HG03135 (cell line): Measurements from ENCODE around the gene WWP2.

ENCODE experiments used
- ATAC-seq: cut with Tn5 transposase; IDR thresholded peaks from one replicate; pipeline ENCODE4 v1.9.1; 2021; ENCODE audit warnings: mild to moderate bottlenecking, moderate library complexity; ENCODE audit not compliant: unreplicated experiment

WWP2 gene

DNA sequence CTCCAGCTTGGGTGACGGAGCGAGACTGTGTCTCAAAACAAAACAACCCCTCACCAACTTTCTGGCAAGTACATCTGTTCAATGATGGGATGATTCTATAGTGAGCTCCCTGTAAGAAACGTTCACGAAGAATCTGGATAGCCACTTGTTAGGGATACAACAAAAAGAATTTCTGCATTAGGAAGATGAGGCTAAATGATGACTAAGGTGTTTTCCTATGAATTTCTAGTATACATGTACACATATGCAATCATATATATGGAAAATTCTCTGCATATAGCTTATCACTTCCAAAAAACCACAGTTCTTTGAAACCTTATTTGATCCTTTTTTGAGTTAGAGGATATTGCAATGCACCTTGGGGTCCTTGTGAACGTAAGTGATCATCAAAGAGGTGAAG is 124.6 kb downstream of the WWP2 start:
- no peak for ATAC-seq

DNA sequence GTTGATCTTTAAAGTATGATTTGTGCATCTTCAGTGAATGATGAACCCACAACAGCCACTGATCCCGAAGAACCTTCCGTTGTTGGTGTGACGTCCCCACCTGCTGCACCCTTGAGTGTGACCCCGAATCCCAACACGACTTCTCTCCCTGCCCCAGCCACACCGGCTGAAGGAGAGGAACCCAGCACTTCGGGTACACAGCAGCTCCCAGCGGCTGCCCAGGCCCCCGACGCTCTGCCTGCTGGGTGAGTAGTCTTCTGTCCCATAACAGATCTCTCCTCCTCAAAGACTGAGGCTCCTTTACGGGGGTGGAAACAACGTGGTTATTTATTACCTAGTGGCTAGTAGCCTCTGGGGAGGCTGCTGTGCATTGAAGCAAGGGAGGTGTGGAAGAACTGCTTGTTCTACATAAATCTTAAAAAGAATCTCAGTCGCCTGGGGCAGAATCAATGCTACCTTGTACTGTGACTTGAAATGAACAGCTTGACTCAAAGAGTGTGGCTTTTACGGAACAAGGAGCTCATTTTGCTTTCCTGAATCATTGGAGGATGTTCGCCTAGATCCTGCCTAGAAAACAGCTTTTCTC is 126.0 kb downstream of the WWP2 start:
- ATAC-seq: no peak

DNA sequence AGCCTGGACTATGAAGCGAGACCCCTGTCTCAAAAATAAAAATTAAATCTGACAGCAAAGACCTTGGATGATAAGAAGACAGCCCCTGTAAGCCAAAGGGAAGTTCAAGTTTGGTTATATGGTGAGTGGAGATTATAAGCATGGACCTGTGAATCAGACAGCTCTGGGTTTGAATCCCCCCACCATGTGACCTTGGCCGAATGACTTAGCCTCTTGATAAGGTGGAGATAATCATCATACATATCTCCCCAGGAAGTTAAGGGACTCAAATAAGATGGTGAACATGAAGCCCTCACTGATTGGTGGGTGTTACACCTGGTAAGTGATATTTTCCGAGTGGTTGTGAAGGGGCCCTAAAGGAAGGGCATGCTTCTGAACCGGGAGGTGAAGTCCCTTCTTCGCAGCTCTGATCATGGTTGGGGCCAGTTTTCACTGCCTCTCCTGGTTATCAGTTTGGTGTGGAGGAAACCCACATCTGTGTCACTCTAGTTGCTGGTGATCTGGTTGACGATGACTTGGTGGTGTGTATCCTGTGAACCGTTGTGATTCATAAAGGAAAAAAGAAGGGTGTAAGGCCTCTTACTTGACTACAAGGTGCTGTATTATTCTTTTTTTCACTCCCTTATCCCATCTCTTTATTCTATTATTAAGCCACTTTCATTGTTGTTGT is 127.3 kb downstream of the WWP2 start:
- ATAC-seq: no peak

DNA sequence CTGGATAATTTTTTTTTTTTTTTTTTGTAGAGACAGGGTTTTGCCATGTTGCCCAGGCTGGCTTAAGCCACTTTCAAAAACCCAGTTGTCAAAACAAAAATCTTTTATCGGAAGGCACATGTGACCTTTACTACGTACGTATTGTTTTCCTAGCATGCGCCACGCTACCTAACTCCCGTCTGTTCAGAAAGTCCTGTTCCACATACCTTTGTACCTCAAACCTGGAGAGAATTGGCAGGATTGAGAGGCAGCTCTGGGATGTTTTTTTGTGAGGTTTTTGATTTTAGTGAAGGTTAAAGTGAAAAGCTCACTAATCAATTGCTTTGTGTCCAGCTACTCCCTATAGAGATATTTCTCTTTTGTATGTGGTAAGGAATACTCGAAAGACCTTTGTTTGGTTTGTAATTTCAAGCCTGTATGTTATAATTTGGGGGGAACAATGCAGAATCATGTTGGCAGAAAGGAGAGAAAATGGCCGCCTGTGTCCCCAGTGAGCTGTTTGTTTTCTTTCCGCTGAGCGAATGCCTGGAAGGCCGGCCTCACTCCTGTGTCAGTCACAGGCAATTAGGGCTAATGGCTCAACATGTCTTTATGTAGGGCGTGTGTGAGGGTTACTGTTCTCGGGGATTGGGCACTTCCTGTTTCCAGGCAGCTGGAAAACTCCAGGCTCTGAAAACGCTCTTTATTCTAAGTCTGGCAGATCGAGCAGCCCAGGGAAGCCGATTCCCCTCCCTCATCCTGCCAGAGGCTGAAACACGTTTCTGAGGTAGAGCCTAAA is 128.2 kb downstream of the WWP2 start:
- ATAC-seq: no peak

DNA sequence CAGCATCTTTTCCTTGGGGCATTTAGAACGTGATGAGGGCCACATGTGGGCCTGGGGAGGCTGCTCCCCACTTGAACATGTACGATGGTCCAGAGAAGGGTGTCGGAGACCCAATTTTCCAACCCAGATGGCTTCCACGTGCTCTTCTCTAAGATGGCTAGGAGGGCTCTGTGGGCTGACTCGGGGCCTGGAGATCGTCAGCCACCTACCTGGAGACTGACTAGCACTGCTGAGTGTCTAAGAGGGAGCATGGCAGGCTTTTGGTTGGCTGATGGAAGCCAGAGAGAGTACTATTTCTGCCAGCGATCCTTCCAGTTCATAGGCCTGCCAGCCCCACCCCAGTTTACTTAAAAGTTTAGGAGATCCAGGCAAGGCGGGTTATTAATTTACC is 128.8 kb downstream of the WWP2 start:
- no peak for ATAC-seq

DNA sequence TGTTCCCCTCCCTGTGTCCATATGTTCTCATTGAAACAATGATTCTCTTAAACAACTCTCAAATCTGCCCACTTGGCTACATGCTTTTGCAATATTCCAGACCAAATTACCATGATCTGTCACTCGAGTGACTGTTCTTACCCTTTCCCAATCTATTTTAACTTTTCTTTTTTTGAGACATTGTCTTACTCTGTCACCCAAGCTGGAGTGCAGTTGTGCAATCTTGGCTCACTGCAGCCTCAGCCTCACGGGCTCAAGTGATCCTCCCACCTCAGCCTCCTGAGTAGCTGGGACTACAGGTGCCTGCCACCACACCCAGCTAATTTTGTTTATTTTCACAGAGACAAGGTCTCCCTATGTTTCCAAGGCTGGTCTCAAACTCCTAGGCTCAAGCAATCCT is 130.2 kb downstream of the WWP2 start:
- no peak for ATAC-seq

DNA sequence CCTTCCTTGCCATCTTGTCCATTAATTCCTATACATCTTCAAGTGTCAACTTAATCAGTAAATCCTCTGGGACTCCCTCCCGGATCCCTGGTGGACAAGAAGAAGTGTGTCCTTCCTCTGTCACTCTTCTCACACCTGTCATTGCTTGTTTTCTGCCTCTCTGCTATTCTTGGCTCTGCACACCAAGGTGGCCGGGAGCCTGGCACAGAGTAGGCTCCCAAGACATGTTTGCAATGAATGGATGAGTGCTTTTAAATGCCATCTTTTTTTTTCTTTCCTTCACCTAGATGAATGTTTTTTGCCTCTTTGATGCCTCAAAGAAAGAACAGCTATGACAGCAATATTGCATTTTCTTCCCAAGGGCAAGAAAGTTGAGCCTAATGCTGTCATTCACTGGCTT is 131.0 kb downstream of the WWP2 start:
- no peak for ATAC-seq

DNA sequence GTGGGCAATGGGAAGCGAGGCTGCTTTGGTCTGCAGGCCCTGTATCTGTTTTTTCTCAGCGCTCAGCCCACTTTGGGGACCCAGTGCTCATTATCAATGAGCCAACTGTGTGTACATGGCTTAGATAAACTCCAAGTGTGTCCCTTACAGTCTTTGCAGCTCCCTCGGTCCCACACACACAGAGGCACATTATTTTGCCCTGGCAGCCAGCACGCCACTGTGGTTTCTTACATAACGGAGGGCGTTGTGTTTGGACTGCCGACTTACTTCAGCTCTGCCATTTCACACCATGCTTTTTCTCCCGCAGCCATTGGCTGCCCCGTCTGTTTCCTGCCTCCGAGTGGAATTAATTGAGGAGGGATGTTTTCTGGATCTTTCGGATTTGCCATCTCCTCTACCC is 132.5 kb downstream of the WWP2 start:
- no peak for ATAC-seq

DNA sequence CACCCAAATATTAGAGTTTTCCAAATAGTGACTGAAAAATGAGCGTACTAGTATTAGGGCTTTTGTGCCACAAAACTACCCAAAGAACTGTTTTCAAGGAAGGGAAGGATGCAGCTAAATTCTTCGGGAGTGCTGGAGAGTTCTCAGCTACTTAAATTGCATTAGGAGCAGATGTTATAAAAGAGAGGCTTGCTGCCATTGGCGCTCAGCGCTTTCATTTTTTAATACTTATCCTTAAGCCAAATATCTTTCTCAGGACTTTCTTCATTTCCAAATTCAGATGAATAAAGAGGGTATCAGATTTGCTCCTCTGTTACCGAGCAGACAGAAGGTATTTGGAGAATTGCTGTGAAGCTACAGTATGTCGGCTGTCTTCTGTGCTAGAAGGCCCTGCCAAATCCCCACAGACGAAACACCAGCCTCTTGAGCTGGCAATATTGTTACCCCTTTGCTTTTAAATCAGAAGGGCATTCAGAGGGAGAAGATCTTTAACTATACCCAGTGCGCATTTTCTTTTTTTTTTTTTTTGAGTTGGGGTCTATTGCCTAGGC is 141.8 kb downstream of the WWP2 start:
- no peak for ATAC-seq

DNA sequence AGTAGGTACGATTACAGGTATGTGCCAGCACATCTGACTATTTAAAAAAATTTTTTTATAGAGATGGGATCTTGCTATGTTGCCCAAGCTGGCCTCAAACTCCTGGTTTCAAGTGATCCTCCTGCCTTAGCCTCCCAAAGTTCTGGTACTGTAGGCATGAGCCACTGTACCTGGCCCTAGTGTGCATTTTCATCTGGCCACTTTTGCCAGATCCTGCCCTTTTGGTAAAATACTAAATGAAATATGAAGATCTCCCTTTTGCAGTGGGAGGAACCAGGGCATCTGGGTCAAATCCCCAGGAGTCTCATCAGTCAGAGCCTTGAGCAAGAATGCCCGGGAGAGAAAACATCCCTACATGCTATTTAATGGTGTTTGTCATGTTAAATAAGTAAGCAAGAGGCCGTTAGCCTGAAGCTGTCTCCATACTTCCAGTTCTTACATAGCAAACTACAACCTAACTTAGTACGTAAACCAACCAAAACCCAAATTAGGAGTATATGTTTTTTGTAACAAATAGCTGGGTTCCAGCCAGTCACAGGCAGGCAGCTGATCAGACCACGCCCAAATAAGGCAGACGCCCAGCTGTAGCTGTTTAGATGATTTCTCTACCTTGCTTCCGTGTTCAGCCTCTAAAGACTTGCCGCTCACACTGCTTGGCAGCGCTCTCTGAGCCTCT is 142.5 kb downstream of the WWP2 start:
- no peak for ATAC-seq

DNA sequence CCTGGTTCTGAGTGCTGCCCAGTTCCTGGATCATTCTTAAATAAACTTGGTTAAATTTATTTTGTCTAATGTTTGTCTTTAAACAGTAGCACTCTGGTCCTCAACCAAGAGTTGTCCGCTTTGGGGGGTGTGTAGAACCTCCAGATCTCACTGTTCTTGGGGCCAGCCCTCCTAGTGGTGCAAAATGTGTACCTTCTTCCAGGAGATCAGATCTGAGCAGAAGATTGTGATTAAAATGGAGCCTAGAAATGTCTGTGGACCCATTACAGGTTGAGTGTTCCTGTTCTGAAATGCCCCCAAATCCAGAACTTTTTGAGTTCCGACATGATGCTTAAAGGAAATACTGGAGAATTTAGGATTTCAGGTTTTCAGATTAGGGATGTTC is 143.0 kb downstream of the WWP2 start:
- ATAC-seq: no peak

DNA sequence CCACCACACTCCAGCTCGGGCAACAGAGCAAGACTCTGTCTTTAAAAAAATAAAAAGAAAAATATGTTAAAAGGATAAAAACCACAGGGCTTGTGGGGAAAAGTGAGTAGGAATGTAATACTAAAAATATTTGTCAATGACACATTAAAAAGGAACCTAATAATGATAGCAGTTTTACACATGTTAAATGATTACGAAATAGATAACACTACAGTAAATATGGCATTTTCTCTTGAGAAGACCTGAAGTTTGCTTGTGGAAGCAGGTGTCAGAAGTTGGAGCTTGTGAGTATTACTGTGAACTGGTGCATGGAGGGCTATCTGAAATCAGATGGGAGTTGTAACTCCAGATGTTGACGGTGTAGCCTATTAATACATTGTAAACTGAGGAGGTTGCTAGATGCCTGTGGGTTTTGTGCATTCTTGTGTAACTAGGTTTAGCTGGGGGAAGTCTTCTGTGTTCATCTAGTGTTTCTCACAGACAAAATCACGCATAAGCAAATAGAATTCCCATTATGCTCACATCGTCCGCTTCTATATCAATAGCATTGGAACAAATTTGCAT is 144.8 kb downstream of the WWP2 start:
- no peak for ATAC-seq

DNA sequence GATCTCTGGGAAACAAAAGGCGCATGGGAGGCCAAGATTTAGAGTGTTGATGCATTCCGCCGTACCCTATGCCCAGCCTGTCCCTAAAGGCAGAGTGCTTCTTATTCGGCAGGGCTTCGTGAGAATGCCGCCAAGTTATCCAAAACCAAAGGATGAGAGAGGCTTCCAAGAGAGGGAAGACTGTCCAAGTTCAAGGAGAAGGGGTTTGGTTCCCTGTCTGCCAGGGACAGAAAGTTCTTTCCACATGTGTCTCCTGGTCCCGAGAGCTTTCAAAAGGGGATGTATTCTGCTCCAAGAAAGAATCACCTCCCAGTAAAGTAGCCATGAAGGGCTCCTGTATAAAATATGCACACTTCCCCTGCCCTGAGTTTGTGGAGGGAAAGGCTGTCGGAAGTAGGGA is 146.9 kb downstream of the WWP2 start:
- no peak for ATAC-seq

DNA sequence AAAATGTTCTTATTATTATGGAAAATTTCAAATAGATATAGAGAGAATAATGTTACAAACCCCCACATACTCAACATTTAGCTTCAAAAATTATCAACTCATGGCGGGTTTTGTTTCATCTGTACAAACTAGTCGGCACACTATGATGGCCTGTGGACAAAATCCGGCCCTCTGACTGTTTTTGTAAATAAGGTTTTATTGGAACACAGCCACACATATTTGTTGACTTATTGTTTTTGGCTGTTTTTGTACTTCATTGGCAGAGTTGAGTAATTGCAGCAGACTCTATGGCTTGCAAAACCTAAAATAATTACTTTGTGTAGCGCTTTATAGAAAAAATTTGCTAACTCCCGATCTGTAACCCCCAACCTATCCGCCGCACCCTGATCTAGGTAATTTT is 147.6 kb downstream of the WWP2 start:
- ATAC-seq: no peak

DNA sequence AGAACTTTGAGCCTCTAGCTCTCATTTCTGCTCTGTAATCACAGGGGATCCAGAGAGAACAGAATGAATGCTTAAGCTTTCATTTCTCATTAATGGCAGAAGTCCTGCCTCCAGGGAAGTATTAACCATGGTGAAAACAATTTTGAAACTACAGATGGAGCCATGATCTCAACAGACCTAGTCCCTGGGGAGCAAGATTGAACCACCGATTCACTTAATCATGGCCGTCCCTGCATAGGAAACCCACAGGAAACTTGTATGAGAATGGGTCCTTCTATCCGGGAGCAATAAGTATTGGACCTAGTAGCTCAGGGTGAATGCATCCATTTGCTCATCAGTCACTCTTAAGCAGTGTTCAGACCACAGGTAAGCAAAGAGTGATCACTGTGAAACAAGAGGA is 148.8 kb downstream of the WWP2 start:
- ATAC-seq: no peak

DNA sequence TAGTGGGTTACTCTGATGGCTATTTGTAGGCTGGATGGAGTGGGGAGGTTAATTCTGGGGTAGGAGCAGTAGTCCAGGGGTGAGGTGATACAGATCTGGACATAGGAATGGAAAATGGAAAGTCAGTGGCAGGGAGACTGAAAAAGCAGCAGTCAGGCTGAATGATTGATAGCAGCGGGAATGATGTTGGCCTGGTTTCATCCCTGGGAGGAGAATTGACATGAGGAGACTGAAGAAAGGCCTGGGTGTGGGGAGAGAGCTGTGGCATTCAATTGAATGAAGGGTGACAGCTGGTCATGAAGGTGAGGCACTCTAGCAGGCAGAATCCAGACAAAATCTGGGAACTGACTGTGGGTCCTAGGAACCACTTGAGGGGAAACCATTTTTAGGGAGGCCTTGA is 154.3 kb downstream of the WWP2 start:
- ATAC-seq: no peak

DNA sequence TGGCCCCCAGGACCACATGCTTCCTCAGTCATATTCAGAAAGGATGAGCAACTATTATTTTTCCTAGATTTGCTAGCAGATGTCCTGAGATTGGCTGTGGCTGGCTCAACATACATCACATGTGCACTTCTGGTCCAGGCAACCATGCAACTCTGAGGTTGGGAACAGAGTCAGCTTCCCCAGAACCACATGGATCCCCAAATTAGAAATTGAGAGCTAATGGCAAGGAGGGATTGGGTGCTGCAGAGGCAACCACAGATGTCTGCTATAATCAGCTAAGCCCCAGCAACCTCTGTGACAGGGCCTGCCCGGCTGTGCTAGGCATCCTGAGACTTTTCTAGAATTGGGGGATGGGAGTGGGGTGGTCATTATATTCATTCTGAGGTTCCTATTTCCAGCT is 155.2 kb downstream of the WWP2 start:
- no peak for ATAC-seq

DNA sequence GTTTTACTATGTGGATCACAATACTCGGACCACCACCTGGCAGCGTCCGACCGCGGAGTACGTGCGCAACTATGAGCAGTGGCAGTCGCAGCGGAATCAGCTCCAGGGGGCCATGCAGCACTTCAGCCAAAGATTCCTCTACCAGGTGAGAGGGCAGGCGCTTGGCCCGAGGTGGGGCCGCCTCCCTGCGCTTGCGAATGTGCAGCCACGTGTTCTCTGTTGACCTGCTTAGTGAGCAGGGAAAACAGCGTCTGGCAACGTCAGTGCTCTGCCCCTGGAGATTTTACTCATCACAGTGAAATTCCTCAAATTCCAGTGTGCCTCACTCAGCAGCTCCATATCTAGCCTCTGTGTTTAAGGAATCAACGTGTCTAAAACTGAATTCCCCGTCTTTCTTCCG is 155.6 kb downstream of the WWP2 start:
- ATAC-seq: no peak

DNA sequence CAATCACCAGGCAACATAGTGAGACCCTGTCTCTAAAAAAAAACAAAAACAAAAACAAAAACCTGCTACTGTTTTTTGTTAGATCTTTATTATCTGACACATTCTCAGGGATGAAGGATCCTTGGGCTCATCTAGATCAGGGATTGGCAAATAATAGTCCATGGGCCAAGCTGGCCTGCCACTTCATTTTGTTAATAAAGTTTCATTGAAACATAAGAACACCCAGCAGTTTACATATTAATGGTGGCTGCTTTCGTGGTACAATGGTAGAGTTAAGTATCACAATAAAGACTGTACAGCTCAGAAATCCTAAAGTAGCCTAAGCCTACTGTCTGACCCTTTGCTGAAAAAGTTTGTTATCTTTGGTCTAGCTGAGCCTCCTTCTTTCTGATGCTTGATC is 156.1 kb downstream of the WWP2 start:
- ATAC-seq: no peak

DNA sequence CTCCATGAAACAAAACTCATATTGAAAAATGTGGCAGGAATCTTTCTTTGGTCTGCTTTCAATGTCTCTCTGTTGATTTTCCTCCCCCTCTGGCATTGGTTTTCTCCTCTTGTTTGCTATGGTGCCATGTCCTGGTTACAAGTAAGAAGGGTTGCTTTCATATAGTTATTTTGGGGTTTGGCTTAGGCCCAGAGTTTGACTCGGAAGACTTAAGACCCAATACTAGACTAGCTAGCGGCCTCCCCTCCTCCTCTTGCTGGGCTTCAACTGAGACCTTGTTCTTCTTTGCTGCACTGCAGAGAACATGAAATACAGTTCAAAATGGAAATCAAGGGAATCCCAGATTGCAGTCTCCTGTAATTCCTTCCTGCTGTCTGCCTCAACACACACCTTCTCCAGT is 159.0 kb downstream of the WWP2 start:
- no peak for ATAC-seq

DNA sequence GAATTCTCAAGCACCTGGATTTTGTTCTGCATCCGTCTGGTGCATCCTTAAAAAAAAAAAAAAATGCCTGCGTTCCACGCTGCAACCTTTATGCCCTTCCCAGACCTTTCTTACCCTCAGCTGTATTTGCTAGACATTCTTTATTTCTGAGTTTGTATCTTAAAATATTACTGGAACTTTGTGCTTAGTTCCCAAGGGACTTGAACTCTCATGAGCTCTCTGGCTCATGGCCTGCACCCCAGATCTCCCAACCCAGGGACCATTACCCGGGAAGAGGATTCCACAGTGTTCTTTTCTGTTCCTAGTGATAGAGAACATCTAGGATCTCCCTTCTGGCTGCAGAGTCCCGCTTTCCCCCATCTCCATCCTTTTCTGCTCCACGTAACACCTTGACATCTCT is 160.1 kb downstream of the WWP2 start:
- no peak for ATAC-seq
